Measurements from ENCODE around the gene CEP83. TPM values are rescaled to one million over a fixed set of nuclear protein-coding genes. Genes with fewer than 3 reads are reported as not detected.

The CEP83 gene
- total RNA-seq, 5 donors from 2014 or later (not counting 1 experiment from before 2014, with no cell fraction given), result 12.6 to 17.4 (median 14.6) TPM

GRCh38 chr12:94286583-94287244 lies 173.0 kb downstream of the CEP83 start:
- Mint-ChIP-seq H3K27ac (no peak overlapping the region), H3K9me3 (no peaks in the 10 kb centered on the region), H3K27me3 (no peaks in the 10 kb centered on the region), H3K4me1 (peaks cover 19 to 30% (median 24%) of the 10 kb centered on the region in 3 donors), H3K4me3 (no peak overlapping the region), H3K36me3 (peaks cover 66% of the 10 kb centered on the region)
- ChIA-PET POLR2A (no interaction called here), CTCF (no interaction called here)
- Histone ChIP-seq H3K4me1 (ENCODE audit: control insufficient read depth in 1 of 2, extremely low read depth in 1 of 2, insufficient read depth in 2 of 2, low read length in 2 of 2) (peaks cover 8 to 23% of the 10 kb centered on the region in 2 experiments), H3K9me3 (no peaks in the 10 kb centered on the region), H3K27ac (ENCODE audit: low read length) (no peak overlapping the region), H3K36me3 (ENCODE audit: control insufficient read depth in 2 of 2, extremely low read depth in 1 of 2, insufficient read depth in 1 of 2, low read length in 1 of 2) (peaks cover 0 to 18% of the 10 kb centered on the region in 2 donors), H3K4me3 (ENCODE audit: control insufficient read depth in 1 of 2, extremely low read depth in 1 of 2, low read length in 1 of 2) (no peak overlapping the region), H3K27me3 (replicated peaks in 1 of 2; ENCODE audit: control insufficient read depth in 2 of 2, extremely low read depth in 1 of 2, insufficient read depth in 2 of 2, low read length in 1 of 2) (no peaks in the 10 kb centered on the region)
- 100% methylated on average over 1 of the region's 4 CpGs for WGBS (ENCODE audit: insufficient coverage)
- DNase-seq (no peak), ATAC-seq (replicated peaks in 1 of 4) (no peak)

DNA sequence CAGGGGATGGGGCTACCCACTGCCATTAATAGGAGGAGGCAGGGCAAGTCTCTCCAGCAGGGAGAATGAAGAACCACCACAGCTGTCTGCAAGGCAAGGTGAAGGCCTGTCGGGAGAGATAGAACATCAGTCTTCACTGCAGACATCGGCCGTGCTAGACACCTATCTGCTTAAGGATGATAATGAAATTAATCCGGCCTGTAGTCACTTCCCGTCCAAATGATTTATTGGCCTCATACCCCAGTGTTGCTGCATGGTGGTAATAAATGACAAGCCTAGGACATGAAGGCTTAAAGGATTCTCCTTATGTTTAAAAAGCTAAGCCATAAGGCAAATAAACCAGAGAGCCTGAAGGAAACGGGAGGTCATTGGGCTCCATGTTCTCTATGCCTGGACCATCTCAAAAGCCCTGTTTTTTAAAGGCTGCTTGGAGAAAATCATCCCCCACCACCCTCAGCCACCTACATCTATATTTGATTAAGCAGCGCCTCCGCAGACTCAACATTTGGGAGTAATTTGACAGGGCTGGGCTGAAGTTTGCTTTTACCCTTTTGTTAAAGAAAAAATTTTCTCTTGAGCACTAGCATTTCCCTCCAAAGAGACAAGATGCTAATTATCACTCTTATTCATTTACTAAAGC lies 173.6 kb downstream of the CEP83 start:
- H3K9me3 ChIP-seq, result no peaks in the 10 kb centered on the region
- no peaks in the 10 kb centered on the region for H3K9me3 Mint-ChIP-seq
- ATAC-seq (replicated peaks in 1 of 4) (no peak), DNase-seq (no peak)
- ChIA-PET CTCF (no interaction called here), POLR2A (no interaction called here)
- peaks cover 0 to 18% of the 10 kb centered on the region in 2 donors for H3K36me3 ChIP-seq (ENCODE audit: control insufficient read depth in 2 of 2, extremely low read depth in 1 of 2, insufficient read depth in 1 of 2, low read length in 1 of 2)
- peaks cover 61% of the 10 kb centered on the region for H3K36me3 Mint-ChIP-seq
- no peak overlapping the region for H3K27ac ChIP-seq (ENCODE audit: low read length)
- peaks cover 22 to 33% (median 26%) of the 10 kb centered on the region in 3 donors for H3K4me1 Mint-ChIP-seq
- no peaks in the 10 kb centered on the region for H3K27me3 ChIP-seq (replicated peaks in 1 of 2; ENCODE audit: control insufficient read depth in 2 of 2, extremely low read depth in 1 of 2, insufficient read depth in 2 of 2, low read length in 1 of 2)
- H3K27ac Mint-ChIP-seq, result no peak overlapping the region
- peaks cover 8 to 23% of the 10 kb centered on the region in 2 experiments for H3K4me1 ChIP-seq (ENCODE audit: control insufficient read depth in 1 of 2, extremely low read depth in 1 of 2, insufficient read depth in 2 of 2, low read length in 2 of 2)
- H3K4me3 ChIP-seq (ENCODE audit: control insufficient read depth in 1 of 2, extremely low read depth in 1 of 2, low read length in 1 of 2), result no peak overlapping the region
- no peaks in the 10 kb centered on the region for H3K27me3 Mint-ChIP-seq
- WGBS (ENCODE audit: insufficient coverage), result 100% methylated on average over 5 of the region's 8 CpGs
- no peak overlapping the region for H3K4me3 Mint-ChIP-seq

GRCh38 chr12:94284859-94285258 lies 174.8 kb downstream of the CEP83 start:
- CTCF ChIA-PET, result interaction anchor here in 1 of 2 donors (0.7 kb wide), 1 partner anchor 182 kb away, joined by 3 read pairs; no protein-coding TSS in a partner anchor
- peaks cover 0 to 25% of the 10 kb centered on the region in 2 donors for H3K36me3 ChIP-seq (ENCODE audit: control insufficient read depth in 2 of 2, extremely low read depth in 1 of 2, insufficient read depth in 1 of 2, low read length in 1 of 2)
- DNase-seq (no peak), ATAC-seq (replicated peaks in 1 of 4) (no peak)
- H3K4me3 Mint-ChIP-seq, result no peak overlapping the region
- no peaks in the 10 kb centered on the region for H3K9me3 ChIP-seq
- peaks cover 22 to 35% (median 26%) of the 10 kb centered on the region in 3 donors for H3K4me1 Mint-ChIP-seq
- 91% methylated on average over 1 of the region's 2 CpGs for WGBS (ENCODE audit: insufficient coverage)
- no peaks in the 10 kb centered on the region for H3K27me3 Mint-ChIP-seq
- H3K27me3 ChIP-seq (replicated peaks in 1 of 2; ENCODE audit: control insufficient read depth in 2 of 2, extremely low read depth in 1 of 2, insufficient read depth in 2 of 2, low read length in 1 of 2), result no peaks in the 10 kb centered on the region
- H3K36me3 Mint-ChIP-seq, result peaks cover 59% of the 10 kb centered on the region
- no peak overlapping the region for H3K4me3 ChIP-seq (ENCODE audit: control insufficient read depth in 1 of 2, extremely low read depth in 1 of 2, low read length in 1 of 2)
- H3K27ac Mint-ChIP-seq, result peak overlapping the region in 1 of 2 donors; percentile 28
- H3K4me1 ChIP-seq (ENCODE audit: control insufficient read depth in 1 of 2, extremely low read depth in 1 of 2, insufficient read depth in 2 of 2, low read length in 2 of 2), result peaks cover 8 to 23% of the 10 kb centered on the region in 2 experiments
- H3K9me3 Mint-ChIP-seq, result no peaks in the 10 kb centered on the region
- H3K27ac ChIP-seq (ENCODE audit: low read length), result no peak overlapping the region
- POLR2A ChIA-PET, result interaction anchor here in 1 of 2 donors (0.5 kb wide), 1 partner anchor 911 kb away, joined by 5 read pairs; no protein-coding TSS in a partner anchor

DNA sequence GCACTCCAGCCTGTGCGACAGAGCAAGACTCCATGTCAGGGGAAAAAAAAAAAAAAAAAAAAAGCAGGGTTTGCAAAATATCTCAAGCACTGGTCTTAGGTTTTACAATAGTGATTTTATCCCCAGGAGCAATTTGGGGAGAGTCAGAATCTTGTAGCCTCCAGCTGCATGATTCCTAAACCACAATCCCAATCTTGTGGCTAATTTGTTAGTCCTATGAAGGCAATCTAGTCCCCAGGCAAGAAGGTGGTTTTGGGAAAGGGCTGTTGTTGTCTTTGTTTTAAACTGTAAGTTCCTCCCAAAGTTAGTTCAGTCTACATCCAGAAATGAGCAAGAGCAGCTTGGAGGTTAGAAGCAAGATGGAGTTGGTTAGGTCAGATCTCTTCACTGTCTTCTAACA lies 175.6 kb downstream of the CEP83 start:
- peaks cover 0 to 26% of the 10 kb centered on the region in 2 donors for H3K36me3 ChIP-seq (ENCODE audit: control insufficient read depth in 2 of 2, extremely low read depth in 1 of 2, insufficient read depth in 1 of 2, low read length in 1 of 2)
- Mint-ChIP-seq H3K27me3 (no peaks in the 10 kb centered on the region), H3K27ac (peak overlapping the region; percentile 55 to 95), H3K36me3 (peaks cover 54% of the 10 kb centered on the region), H3K4me3 (no peak overlapping the region), H3K4me1 (peaks cover 22 to 36% (median 26%) of the 10 kb centered on the region in 3 donors), H3K9me3 (no peaks in the 10 kb centered on the region)
- WGBS (ENCODE audit: insufficient coverage), result 100% methylated on average over 1 of the region's 1 CpG
- peaks cover 8 to 23% of the 10 kb centered on the region in 2 experiments for H3K4me1 ChIP-seq (ENCODE audit: control insufficient read depth in 1 of 2, extremely low read depth in 1 of 2, insufficient read depth in 2 of 2, low read length in 2 of 2)
- DNase-seq (no peak), ATAC-seq (replicated peaks in 1 of 4) (no peak)
- ChIA-PET CTCF (interaction anchor here in 1 of 2 donors (0.7 kb wide), 1 partner anchor 11 kb away, joined by 4 read pairs; no protein-coding TSS in a partner anchor), POLR2A (no interaction called here)
- H3K27me3 ChIP-seq (replicated peaks in 1 of 2; ENCODE audit: control insufficient read depth in 2 of 2, extremely low read depth in 1 of 2, insufficient read depth in 2 of 2, low read length in 1 of 2), result no peaks in the 10 kb centered on the region
- no peak overlapping the region for H3K4me3 ChIP-seq (ENCODE audit: control insufficient read depth in 1 of 2, extremely low read depth in 1 of 2, low read length in 1 of 2)
- H3K9me3 ChIP-seq, result no peaks in the 10 kb centered on the region
- H3K27ac ChIP-seq (ENCODE audit: low read length), result no peak overlapping the region

DNA sequence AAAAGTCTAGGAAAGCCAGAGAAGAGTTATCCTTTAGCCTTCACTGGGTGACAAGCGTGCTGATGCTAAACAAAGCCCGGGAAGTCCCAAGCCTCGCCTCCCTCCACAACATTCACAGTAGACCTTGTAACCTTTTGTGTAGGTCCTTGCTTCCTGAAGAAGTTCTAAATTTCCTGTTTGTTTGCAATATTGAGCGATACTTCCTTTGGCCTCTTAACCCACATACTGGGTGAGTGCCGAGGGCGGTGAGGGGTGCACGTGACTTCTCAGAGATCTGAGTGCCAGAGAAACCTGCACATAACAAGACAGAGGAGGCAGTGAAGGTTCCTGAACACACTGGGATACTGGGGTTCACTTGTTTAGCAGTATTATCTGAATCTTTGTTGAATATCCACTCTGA lies 177.0 kb downstream of the CEP83 start:
- H3K27ac ChIP-seq (ENCODE audit: low read length), result peak overlapping the region; percentile 74
- no peaks in the 10 kb centered on the region for H3K27me3 ChIP-seq (replicated peaks in 1 of 2; ENCODE audit: control insufficient read depth in 2 of 2, extremely low read depth in 1 of 2, insufficient read depth in 2 of 2, low read length in 1 of 2)
- no CpG with 5 or more reads among the region's 7 CpGs for WGBS (ENCODE audit: insufficient coverage)
- peaks cover 0 to 22% of the 10 kb centered on the region in 2 donors for H3K36me3 ChIP-seq (ENCODE audit: control insufficient read depth in 2 of 2, extremely low read depth in 1 of 2, insufficient read depth in 1 of 2, low read length in 1 of 2)
- Mint-ChIP-seq H3K27ac (peak overlapping the region; percentile 95), H3K4me3 (peak overlapping the region; percentile 22 to 81 (median 37)), H3K9me3 (no peaks in the 10 kb centered on the region), H3K36me3 (peaks cover 47% of the 10 kb centered on the region), H3K4me1 (peaks cover 22 to 36% (median 26%) of the 10 kb centered on the region in 3 donors), H3K27me3 (no peaks in the 10 kb centered on the region)
- DNase-seq (peak; percentile 16 to 68 (median 49)), ATAC-seq (replicated peaks in 1 of 4) (peak; percentile 80 to 97 (median 94))
- H3K4me3 ChIP-seq (ENCODE audit: control insufficient read depth in 1 of 2, extremely low read depth in 1 of 2, low read length in 1 of 2), result no peak overlapping the region
- H3K4me1 ChIP-seq (ENCODE audit: control insufficient read depth in 1 of 2, extremely low read depth in 1 of 2, insufficient read depth in 2 of 2, low read length in 2 of 2), result peaks cover 8 to 23% of the 10 kb centered on the region in 2 experiments
- POLR2A ChIA-PET, result no interaction called here
- CTCF ChIA-PET, result no interaction called here
- H3K9me3 ChIP-seq, result no peaks in the 10 kb centered on the region

DNA sequence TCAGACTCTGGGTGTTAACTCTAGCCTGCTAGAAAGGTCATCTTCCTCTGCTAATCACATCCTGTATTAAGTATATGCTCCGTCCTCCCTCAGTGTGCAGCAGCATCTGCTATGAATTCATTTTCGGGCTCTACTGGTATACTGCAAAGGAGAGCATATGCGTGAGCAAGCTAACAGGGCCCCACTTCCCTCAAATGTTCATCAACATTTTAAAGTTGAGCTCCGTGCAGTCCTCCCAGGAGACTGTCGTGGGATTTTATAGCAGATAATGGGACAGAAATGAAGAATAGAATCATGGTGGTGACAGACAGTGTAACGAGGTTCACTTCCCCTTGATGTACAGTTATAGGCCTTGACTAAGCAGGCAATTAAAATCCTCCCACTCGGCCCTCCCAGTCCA lies 179.6 kb downstream of the CEP83 start:
- H3K27me3 ChIP-seq (replicated peaks in 1 of 2; ENCODE audit: control insufficient read depth in 2 of 2, extremely low read depth in 1 of 2, insufficient read depth in 2 of 2, low read length in 1 of 2), result no peaks in the 10 kb centered on the region
- peaks cover 0 to 10% of the 10 kb centered on the region in 2 donors for H3K36me3 ChIP-seq (ENCODE audit: control insufficient read depth in 2 of 2, extremely low read depth in 1 of 2, insufficient read depth in 1 of 2, low read length in 1 of 2)
- Mint-ChIP-seq H3K27me3 (no peaks in the 10 kb centered on the region), H3K9me3 (no peaks in the 10 kb centered on the region), H3K4me3 (no peak overlapping the region), H3K27ac (peak overlapping the region; percentile 59 to 68), H3K4me1 (peaks cover 22 to 35% (median 26%) of the 10 kb centered on the region in 3 donors), H3K36me3 (peaks cover 37% of the 10 kb centered on the region)
- POLR2A ChIA-PET, result interaction anchor here in 1 of 2 donors (0.6 kb wide), 1 partner anchor 17 kb away, joined by 3 read pairs; no protein-coding TSS in a partner anchor
- no peaks in the 10 kb centered on the region for H3K9me3 ChIP-seq
- H3K4me1 ChIP-seq (ENCODE audit: control insufficient read depth in 1 of 2, extremely low read depth in 1 of 2, insufficient read depth in 2 of 2, low read length in 2 of 2), result peaks cover 8 to 23% of the 10 kb centered on the region in 2 experiments
- no peak overlapping the region for H3K27ac ChIP-seq (ENCODE audit: low read length)
- DNase-seq, result no peak
- no peak for ATAC-seq (replicated peaks in 1 of 4)
- CTCF ChIA-PET, result no interaction called here
- no peak overlapping the region for H3K4me3 ChIP-seq (ENCODE audit: control insufficient read depth in 1 of 2, extremely low read depth in 1 of 2, low read length in 1 of 2)
- 89% methylated on average over 2 of the region's 7 CpGs for WGBS (ENCODE audit: insufficient coverage)
